Gastroesophageal sphincter (tissue), 4 donors: ENCODE results near the gene CHCHD6. TPM values are rescaled to one million over a fixed set of nuclear protein-coding genes. Genes with fewer than 3 reads are reported as not detected.

Source experiments
- ATAC-seq: fragments of 150-250 bp; one replicate; pipeline ENCODE4 v1.9.1; 2016; ENCODE audit warnings: mild to moderate bottlenecking, moderate library complexity
- H3K27ac ChIP-seq, 4 donors: fragments of 200-600 bp; sonication (generic) in 3 of 4; 1 replicate in 3 of 4; 2 replicates in 1 of 4; pipeline ENCODE4 v1.5.1; 2016 to 2019
- H3K27me3 ChIP-seq: fragments of 200-600 bp; sonication (generic); one replicate; pipeline ENCODE4 v1.5.1; 2019
- H3K36me3 ChIP-seq, 2 donors: fragments of 200-600 bp; sonication (generic); one replicate each; pipeline ENCODE4 v1.5.1; 2019; ENCODE audit warnings: control low read depth in 1 of 2
- H3K4me1 ChIP-seq, 3 donors: fragments of 200-600 bp; sonication (generic); 1 replicate in 2 of 3; 2 replicates in 1 of 3; pipeline ENCODE4 v1.5.1; 2016 to 2019; ENCODE audit warnings: control low read depth in 2 of 3
- H3K4me3 ChIP-seq, 2 donors: fragments of 200-600 bp; sonication (generic); one replicate each; pipeline ENCODE4 v1.5.1; 2019; ENCODE audit warnings: mild to moderate bottlenecking in 1 of 2, moderate library complexity in 1 of 2
- H3K9me3 ChIP-seq, 3 donors: fragments of 200-600 bp; sonication (generic); one replicate each; pipeline ENCODE4 v1.5.1; 2017 to 2019; ENCODE audit warnings: control low read depth in 2 of 3
- CTCF ChIP-seq, 4 experiments: fragments of 200-600 bp in 2 of 4; fragments of 450-650 bp in 2 of 4; sonication (generic) in 1 of 4; IDR thresholded peaks; one replicate each; pipeline ENCODE4 v1.5.1; 2017 to 2019; ENCODE audit warnings: antibody characterized with exemption in 4 of 4, mild to moderate bottlenecking in 2 of 4, moderate library complexity in 2 of 4
- EP300 ChIP-seq: sonication (generic); formaldehyde crosslinking; IDR thresholded peaks from one replicate; pipeline ENCODE4 v1.6.1; 2017; ENCODE audit warnings: antibody characterized with exemption, mild to moderate bottlenecking
- POLR2A ChIP-seq, 2 donors: fragments of 450-650 bp; IDR thresholded peaks; one replicate each; pipeline ENCODE4 v1.6.1; 2017; ENCODE audit warnings: antibody characterized with exemption in 2 of 2, mild to moderate bottlenecking in 2 of 2, moderate library complexity in 1 of 2
- POLR2AphosphoS5 ChIP-seq: sonication (generic); formaldehyde crosslinking; IDR thresholded peaks from one replicate; pipeline ENCODE4 v1.6.1; 2017; ENCODE audit warnings: antibody characterized with exemption
- WGBS, 2 donors: methylation state at CpG; one replicate each; pipeline ENCODE4 v1.1.5; 2018; ENCODE audit warnings: low coverage in 1 of 2; 5-methylcytosine and 5-hydroxymethylcytosine counted together
- total RNA-seq, 4 donors: library from RNA; depleted of rRNA; stranded (reverse); fragments of >200 nt; gene quantifications; one replicate each; pipeline ENCODE4 v1.1.0, GENCODE V29; 2016

Gene CHCHD6
- total RNA-seq, 4 donors from 2014 or later, result 8.5 to 37.2 (median 15.2) TPM

DNA sequence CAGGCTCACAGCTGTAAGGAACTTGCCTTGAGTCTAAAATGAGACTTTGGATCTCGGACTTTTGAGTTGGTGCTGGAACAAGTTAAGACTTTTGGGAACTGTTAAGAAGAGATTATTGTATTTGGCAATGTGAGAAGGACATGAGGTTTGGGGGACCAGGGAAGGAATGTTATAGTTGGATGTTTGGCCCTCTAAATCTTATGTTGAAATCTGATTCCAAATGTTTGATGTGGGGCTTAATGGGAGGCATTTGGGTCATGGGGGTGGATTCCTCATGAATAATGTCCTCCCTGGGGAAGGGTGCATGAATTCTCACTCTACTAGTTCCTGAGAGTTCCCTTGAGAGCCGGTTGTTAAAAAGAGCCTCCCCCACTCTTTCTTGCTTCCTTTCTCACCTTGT is 18.5 kb upstream of the CHCHD6 start:
- no peaks in the 10 kb centered on the region for H3K9me3 ChIP-seq
- H3K36me3 ChIP-seq, result no peaks in the 10 kb centered on the region
- H3K4me3 ChIP-seq, result no peak overlapping the region
- H3K27ac ChIP-seq, result no peak overlapping the region
- no peaks in the 10 kb centered on the region for H3K4me1 ChIP-seq
- 55 to 88% methylated on average over 1 to 2 of the region's 2 CpGs for WGBS, 2 donors
- ATAC-seq, result no peak
- no peak for TF ChIP-seq POLR2AphosphoS5
- peaks cover 3% of the 10 kb centered on the region for H3K27me3 ChIP-seq

GRCh38 chr3:126691765-126692164 is 12.3 kb upstream of the CHCHD6 start:
- Histone ChIP-seq H3K27me3 (peaks cover 25% of the 10 kb centered on the region), H3K9me3 (no peaks in the 10 kb centered on the region), H3K4me1 (no peaks in the 10 kb centered on the region), H3K36me3 (no peaks in the 10 kb centered on the region), H3K4me3 (no peak overlapping the region), H3K27ac (no peak overlapping the region)
- WGBS, 2 donors, result 76 to 87% methylated on average over 2 to 3 of the region's 4 CpGs
- TF ChIP-seq CTCF (IDR thresholded peaks at IDR 0.05) (no peak), POLR2AphosphoS5 (no peak), POLR2A (IDR thresholded peaks at IDR 0.05) (no peak), EP300 (no peak)
- no peak for ATAC-seq

GRCh38 chr3:126692858-126693257 is 11.2 kb upstream of the CHCHD6 start:
- no peak for TF ChIP-seq EP300
- no peak for TF ChIP-seq CTCF (IDR thresholded peaks at IDR 0.05)
- no peak for TF ChIP-seq POLR2A (IDR thresholded peaks at IDR 0.05)
- no peak for TF ChIP-seq POLR2AphosphoS5
- 49 to 80% methylated on average over 2 to 5 of the region's 5 CpGs for WGBS, 2 donors
- Histone ChIP-seq H3K9me3 (no peaks in the 10 kb centered on the region), H3K4me1 (no peaks in the 10 kb centered on the region), H3K36me3 (no peaks in the 10 kb centered on the region), H3K27ac (no peak overlapping the region), H3K4me3 (no peak overlapping the region), H3K27me3 (peaks cover 25% of the 10 kb centered on the region)
- ATAC-seq, result no peak

- peaks cover 28% of the 10 kb centered on the region for H3K27me3 ChIP-seq
- no peaks in the 10 kb centered on the region for H3K4me1 ChIP-seq
- H3K9me3 ChIP-seq, result no peaks in the 10 kb centered on the region
- no peak overlapping the region for H3K27ac ChIP-seq
- 34 to 46% methylated on average over 2 to 3 of the region's 3 CpGs for WGBS, 2 donors
- TF ChIP-seq POLR2AphosphoS5 (no peak), EP300 (no peak), POLR2A (IDR thresholded peaks at IDR 0.05) (no peak), CTCF (IDR thresholded peaks at IDR 0.05) (no peak)
- ATAC-seq, result no peak
- H3K4me3 ChIP-seq, result no peak overlapping the region
- H3K36me3 ChIP-seq, result no peaks in the 10 kb centered on the region
Observed at GRCh38 chr3:126693921-126694320, 10.1 kb upstream of the CHCHD6 start.

- no peak overlapping the region for H3K27ac ChIP-seq
- no peaks in the 10 kb centered on the region for H3K9me3 ChIP-seq
- no peaks in the 10 kb centered on the region for H3K4me1 ChIP-seq
- ATAC-seq, result no peak
- H3K4me3 ChIP-seq, result no peak overlapping the region
- TF ChIP-seq CTCF (IDR thresholded peaks at IDR 0.05) (no peak), POLR2AphosphoS5 (no peak), EP300 (no peak), POLR2A (IDR thresholded peaks at IDR 0.05) (no peak)
- peaks cover 38% of the 10 kb centered on the region for H3K27me3 ChIP-seq
- H3K36me3 ChIP-seq, result no peaks in the 10 kb centered on the region
- 48 to 70% methylated on average over 5 of the region's 5 CpGs for WGBS, 2 donors
Observed at GRCh38 chr3:126696701-126697267, 7.3 kb upstream of the CHCHD6 start.
